ENCODE data around the gene ZNF710.
"Not testable (repeated sequence)": the region's sequence is repeated elsewhere in the genome, so short reads cannot be mapped to it uniquely, and the experiment has no call there.

Gene ZNF710

DNA sequence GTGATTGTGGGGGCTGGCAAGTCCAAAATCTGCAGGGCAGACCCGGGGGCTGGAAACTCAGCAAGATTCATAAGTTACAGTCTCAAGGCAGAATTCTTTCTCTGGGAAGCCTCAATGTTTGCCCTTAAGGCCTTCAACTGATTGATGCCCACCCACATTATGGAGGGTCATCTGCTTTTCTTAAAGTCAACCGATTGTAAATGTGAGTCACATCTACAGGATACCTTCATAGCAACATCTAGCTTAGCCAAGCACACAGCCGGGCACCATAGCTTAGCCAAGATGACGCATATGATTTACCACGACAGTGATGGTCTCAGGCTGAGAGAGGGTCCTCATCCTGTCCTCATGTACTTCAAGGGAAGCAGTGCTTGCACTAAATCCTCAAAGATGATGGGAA lies 57.7 kb downstream of the ZNF710 start:
- DNase-seq (ENCODE audit: low read depth, low spot score): no peak

DNA sequence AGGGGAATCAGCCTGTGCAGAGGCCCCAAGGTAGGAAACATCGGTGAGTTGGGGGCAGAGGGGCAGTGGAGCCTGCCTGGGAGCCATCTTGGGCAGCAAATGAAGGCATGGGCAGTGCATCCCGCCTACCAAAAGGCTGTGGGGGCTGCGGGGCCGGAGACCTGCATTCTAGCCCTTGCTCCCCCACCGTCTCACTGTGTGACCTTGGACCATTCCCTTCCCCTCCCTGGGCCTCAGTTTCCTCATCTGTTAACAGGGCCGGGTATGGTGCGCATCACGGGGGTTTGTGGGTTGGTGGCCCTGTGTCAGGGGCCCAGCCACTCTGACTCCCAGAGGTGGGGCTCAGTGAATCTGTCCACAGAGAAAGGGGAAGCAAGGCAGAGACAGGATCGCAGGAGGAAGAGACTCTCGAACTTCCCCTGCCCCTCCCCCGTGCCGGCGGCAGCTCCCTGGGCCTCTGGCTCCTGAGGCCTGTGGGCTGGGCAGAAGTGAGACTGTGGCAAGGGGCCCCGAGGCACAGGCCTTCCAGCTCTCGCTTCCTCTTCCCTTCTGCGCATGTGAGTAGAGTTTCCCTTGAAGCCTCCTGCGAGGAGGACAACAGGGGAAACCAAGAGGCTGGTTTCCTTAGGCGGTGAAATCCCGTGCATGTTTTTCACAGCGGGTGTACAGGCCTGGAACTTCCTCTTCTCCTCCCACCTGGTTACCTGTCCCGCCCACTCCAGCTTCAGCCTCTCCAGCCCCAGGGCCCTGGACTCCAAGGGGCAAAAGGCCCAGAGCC lies 58.3 kb downstream of the ZNF710 start:
- DNase-seq (ENCODE audit: low read depth, low spot score): peak; percentile 28

DNA sequence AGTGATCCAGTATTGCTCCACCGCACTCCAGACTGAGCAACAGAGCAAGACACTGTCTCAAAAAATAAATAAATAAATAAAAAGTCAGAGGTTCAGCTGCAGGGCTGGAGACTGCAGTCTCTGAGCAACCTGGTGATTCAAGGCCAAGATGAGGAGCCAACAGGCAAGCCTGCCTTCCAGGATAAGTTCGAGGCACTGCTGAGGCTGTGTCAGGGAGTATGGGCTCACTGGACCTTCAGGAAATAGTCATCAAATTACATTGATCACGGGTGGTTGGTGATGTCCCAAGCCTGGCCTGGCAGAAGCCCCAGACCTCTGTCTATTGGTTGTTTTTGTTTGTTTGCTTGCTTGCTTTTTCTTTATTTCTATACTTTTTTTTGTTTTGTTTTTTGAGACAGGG lies 59.7 kb downstream of the ZNF710 start:
- no peak for DNase-seq (ENCODE audit: low read depth, low spot score)

DNA sequence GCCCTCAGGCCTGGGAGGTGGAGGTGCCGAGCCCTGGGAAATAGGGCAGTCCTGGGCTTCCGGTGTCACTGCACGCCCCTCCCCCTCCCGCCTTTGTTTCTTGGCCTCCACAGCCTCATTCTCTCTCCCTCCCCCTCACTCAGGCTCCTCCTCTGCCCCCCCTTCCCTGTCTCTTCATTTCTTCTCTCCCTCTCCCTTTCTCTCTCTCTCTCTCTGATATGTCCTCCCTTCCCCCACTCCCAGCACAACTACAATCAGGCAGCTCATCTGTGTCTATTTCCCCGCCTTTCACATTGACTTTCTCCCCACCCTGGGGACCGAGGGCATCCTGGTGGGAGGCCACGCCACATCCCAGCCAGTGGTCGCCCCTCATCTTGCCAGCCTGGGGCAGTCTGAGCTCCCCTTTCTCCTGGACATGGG lies 60.9 kb downstream of the ZNF710 start:
- DNase-seq (ENCODE audit: low read depth, low spot score): no peak

DNA sequence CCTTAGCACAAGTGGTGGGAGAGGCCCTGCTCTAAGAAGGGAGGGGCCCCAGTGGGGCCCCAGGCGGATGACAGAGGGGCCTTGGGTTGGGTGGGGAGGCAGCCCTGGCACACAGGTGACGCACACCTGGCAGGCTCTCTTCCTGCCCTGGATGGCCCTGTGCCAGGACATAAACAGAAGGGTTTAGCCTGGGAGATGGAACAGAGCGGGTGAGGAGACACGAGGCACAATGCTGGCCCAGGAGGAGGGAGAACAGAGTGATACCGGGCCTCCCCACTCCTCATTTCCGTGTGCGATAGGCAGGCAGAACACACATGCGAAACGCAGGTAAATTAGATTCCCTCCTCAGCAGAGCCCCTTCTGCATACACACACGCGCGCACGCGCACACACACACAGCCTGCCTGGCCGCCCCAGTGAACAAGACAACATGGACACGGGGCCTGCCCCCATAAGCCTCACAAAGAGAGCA lies 61.4 kb downstream of the ZNF710 start:
- no peak for DNase-seq (ENCODE audit: low read depth, low spot score)

DNA sequence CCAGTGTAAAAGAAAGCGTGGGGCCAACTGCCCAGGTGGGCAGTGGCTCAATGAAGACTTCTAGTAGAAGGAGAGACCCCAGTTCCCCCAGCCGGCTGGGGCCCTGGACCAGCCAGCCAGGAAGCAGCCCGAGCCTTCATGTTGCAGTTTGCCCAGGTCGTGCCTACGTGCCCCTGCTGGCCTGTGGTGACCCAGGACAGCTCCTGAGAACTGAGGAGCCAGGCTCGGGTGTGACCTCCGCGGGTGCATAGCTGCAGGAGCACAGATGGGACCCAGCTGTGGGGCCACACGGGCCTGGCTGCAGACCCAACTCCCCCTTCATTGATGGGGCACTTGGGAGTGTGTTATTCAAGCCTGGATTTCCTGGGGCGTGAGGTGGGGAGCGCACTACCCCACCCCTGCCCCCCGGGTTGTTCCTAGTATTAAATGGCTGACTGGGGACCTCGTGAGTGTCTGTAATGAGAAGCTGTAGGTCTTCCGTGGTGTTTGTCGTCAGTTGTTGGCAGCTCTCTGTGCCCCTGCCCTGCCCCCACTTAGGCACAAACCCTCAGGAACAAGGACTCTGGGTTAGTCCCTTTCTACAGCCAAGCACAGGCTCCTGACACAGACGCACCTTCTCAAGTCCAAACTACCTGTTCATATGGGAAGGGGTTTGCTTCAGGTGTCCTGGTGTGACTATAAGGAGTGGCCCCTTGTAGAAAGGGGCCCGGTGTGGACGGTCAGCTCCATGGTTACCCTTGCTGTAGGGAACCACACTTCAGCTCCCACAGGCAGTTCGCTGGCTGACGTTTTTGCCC lies 62.0 kb downstream of the ZNF710 start:
- no peak for DNase-seq (ENCODE audit: low read depth, low spot score)

DNA sequence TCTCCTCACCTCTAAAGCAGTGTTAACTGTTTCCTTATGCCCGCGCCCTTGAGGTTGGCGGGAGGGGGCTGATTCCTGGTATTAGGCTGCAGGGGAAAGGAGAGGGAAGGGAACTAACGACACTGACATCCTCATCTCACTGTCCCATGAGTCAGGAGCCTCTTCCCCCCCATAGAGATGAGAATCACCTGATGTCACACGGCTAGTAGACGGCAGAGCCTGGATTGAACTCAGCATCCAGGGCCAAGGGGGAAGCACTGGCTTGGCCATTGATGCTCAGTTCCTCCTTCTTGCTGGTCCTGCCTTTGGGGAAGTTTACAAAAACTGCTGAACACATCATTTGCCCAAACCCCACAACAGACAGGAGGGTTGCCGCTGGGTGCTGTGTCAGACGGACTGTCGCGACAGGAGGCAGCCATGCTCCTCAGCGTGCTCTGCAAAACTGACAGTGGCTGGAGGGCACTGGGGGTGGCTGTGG lies 62.7 kb downstream of the ZNF710 start:
- DNase-seq (ENCODE audit: low read depth, low spot score): no peak

DNA sequence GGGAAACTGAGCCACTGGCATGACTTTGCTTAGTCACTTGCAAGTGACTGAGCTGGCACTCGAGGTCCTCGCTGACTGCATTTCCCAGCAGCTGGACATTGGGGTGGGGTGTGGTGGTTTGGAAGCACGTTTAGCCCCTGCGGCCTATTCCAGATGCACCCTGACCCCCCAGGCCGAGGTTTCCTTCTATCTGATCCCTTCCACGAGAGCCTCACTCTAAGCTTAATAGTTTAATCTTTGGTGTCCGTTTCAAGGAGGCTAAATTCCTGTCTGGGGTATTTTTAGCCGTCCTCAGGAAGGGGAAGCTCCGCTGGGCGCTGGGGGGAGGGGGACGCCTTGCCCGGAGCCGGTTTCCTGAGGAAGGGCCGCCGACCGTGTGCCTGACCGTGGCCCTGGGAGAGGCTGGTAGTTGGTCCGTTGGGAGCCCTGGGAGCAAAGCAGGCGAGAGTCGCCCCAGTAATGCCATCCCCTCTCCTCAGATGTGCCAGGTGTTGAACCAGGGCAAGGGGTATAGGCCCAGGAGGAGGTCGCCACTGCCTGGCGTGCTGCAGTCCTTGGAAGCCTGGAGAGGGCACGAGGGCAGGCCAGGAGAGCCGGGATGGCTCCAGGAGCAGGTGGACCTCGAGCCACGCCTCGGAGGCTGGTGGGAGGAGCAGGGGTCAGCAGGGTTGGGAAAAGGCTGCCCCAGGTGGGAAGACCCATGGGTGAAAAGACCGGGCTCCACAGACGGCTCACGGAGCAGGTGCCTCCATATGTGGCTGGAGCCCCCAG lies 64.0 kb downstream of the ZNF710 start:
- DNase-seq (ENCODE audit: low read depth, low spot score): no peak

DNA sequence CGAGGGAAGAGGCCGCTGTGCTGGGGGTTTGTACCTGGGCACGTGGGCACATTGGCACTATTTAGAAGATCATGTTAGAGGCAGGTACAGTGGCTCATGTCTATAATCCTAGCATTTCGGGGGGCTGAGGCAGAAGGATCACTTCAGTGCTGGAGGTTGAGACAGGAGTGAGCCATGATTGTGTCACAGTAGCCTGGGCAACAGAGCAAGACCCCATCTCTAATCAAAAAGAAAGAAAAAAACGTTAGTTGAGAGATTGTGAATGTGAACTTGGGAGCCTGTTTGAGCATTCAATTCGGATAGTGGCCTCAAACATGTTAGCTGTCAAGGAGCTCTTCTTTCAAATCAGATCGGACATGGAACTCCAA lies 64.5 kb downstream of the ZNF710 start:
- DNase-seq (ENCODE audit: low read depth, low spot score): no peak

DNA sequence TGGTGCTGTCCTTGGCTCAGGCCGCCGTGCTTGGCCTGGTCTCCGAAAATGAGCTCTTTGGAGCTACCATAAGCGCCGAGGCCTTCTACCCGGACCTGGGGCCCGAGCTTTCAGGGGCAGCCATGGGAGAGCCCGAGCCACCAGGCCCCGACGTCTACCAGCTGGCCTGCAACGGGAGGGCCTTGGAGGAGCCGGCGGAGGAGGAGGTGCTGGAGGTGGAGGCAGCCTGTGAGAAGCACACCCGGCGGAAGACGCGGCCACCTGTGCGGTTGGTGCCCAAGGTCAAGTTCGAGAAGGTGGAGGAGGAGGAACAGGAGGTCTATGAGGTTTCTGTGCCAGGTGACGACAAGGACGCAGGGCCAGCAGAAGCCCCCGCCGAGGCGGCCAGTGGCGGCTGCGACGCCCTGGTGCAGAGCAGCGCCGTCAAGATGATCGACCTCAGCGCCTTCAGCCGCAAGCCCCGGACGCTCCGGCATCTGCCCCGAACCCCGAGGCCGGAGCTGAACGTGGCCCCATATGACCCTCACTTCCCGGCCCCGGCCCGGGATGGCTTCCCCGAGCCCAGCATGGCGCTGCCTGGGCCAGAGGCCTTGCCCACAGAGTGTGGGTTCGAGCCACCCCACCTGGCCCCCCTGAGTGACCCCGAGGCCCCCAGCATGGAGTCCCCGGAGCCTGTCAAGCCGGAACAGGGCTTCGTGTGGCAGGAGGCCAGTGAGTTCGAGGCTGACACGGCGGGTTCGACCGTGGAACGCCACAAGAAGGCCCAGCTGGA lies 66.2 kb downstream of the ZNF710 start:
- DNase-seq (ENCODE audit: low read depth, low spot score): no peak

DNA sequence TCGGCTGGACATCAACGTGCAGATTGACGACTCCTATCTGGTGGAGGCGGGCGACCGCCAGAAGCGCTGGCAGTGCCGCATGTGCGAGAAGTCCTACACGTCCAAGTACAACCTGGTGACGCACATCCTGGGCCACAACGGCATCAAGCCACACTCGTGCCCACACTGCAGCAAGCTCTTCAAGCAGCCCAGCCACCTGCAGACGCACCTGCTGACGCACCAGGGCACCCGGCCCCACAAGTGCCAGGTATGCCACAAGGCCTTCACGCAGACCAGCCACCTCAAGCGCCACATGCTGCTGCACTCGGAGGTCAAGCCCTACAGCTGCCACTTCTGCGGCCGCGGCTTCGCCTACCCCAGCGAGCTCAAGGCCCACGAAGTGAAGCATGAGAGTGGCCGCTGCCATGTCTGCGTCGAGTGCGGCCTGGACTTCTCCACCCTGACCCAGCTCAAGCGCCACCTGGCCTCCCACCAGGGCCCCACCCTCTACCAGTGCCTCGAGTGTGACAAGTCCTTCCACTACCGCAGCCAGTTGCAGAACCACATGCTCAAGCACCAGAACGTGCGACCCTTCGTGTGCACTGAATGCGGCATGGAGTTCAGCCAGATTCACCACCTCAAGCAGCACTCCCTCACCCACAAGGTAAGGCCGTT lies 67.0 kb downstream of the ZNF710 start:
- DNase-seq (ENCODE audit: low read depth, low spot score): no peak

DNA sequence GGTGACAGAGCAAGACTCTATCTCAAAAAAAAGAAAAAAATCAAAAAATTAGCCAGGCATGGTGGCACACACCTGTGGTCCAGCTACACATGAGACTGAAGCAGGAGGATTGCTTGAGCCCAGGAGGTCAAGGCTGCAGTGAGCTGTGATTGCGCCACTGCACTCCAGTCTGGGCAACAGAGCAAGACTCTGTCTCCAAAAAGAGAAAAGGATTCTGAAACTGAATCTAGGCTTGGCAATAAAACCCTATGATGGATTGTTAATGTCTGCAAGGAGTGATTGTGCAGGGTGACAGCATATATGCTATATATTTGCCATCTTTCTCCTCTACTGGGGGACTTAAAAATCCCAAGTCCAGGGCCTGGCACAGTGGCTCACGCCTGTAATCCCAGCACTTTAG lies 69.5 kb downstream of the ZNF710 start:
- DNase-seq (ENCODE audit: low read depth, low spot score): not testable (repeated sequence)

DNA sequence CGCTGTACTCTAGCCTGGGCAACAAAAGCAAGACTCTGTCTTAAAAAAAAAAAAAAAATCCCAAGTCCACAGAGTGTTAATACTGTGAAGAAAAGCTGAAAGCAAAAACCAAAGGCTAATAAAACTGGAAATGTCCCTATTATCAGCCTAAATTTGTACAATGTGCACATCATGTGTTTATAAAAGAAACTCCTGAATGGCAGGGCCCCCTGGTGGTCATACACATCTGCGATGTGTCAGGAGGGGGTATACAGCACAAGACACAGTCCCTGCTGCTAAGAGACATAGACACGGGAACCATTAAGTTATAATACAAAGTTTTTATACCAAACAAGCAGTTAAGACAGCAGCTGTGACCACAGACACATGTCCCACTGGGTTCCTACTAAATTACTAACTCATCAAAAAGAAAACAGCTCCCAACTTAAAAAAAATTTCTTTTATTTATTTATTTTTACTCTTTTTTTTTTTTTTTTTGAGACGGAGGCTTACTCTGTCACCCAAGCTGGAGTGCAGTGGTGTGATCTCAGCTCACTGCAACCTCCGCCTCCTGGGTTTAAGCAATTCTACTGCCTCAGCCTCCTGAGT lies 70.2 kb downstream of the ZNF710 start:
- peak; percentile 49 for DNase-seq (ENCODE audit: low read depth, low spot score)

DNA sequence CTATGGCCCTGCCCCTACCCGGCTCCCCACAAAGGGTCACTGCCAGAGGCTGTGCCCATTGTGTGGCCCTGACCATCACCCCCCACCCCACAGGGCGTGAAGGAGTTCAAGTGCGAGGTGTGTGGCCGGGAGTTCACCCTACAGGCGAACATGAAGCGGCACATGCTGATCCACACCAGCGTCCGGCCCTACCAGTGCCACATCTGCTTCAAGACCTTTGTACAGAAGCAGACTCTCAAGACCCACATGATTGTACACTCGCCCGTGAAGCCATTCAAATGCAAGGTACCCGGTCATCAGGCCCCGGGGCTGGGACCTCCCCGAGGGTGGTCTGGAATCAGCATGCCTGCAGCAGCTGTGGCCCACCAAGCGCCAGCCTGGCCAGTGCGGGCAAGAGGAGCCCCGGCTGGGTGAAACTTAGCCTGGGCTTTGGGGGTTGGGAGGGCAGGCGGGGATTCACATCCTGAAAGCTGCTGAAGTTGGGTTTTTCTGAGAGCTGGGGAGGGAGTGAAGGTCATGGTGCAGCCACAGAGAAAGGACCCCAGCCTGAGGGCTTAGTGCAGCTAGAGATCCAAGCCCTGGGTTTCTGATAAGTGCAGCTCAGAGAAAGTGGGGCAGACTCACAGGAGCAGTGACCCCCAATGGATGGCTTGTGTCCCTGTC lies 72.0 kb downstream of the ZNF710 start:
- DNase-seq (ENCODE audit: low read depth, low spot score): no peak

DNA sequence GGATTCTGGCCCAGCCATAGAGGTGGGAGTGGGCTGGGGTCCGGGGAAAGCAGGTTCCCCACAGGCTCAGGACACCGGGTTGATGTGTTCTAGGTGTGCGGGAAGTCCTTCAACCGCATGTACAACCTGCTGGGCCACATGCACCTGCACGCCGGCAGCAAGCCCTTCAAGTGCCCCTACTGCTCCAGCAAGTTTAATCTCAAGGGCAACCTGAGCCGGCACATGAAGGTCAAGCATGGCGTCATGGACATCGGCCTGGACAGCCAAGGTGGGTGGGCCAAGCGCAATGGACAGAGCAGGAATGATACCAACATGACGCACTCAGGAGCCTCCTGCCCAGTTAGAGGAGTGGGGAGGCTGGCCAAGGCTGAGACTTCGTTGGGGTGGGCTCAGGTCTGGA lies 72.9 kb downstream of the ZNF710 start:
- no peak for DNase-seq (ENCODE audit: low read depth, low spot score)

DNA sequence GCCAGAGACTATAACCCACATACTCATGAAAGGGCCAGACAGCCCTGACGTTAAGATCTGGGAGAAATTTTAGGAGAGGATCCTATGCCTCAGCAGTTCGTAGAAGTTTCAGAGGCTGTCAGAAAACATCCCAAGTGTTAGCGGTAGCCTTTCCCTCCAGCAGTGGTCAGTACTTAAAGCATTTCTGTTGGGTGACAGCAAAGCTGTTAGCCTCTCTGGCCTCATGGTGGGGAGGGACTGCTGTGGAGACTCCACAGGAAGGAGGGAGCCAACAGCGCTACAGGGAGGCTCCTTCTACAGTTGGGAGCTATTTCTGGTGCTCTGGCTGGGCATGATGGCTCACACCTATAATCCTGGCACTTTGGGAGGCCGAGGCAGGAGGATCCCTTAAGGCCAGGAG lies 73.8 kb downstream of the ZNF710 start:
- no peak for DNase-seq (ENCODE audit: low read depth, low spot score)

DNA sequence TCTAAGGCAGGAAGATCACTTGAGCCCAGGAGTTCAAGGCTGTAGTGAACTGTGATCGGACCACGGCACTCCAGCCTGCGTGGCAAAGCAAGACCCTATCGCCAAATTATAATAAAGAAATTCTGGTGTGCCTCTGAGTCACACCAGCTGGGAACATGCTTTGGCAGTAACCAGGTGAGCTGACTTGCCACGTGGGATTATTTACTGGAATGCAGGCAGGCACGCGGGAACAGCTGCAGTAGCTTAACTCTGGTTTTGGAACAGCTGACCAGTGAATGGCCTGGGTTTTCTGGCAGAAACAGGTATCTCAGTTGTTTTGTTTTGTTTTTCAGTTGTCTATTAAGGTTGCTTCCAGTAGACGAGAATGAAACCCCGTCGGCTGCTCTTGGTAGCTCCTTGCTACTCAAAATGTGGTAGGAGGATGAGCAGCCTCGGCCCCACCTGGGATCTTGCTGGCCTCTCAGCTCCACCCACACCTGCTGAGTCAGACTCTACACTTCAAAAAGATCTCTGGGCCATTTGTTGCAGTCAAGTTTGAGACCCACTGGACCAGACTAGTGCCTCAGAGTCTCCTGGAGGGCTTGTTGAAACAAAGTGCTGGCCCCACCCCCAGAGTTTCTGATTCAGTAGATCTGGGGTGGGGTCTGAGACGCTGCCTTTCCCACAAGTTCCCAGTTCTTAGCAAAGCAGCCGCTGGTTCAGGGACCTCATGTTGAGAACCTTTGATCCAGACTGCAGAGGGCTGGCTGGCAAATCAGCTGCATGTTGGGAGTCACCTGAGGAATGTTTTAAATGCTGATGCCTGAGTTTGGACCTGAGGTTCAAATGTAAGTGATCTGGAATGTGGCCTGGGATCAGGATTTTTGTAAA lies 74.5 kb downstream of the ZNF710 start:
- no peak for DNase-seq (ENCODE audit: low read depth, low spot score)

DNA sequence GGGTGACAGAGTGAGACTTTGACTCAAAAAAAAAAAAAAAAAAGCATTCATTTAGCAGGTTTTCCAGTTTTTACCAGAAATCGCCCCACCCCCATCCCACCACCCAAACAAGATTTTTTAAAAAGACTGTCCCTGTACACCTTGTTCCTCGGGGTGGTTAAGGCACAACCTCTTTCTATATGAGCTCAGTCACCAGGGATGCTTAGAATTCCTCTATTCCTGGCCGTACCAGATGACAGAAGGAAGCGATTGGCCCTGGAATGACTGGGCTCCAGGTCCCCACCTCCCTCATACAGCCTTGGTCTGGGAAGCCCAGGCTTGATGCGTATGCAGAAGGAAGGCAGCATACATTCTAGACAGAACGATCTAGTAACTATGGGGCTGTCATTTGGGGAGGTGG lies 75.6 kb downstream of the ZNF710 start:
- DNase-seq (ENCODE audit: low read depth, low spot score): no peak

DNA sequence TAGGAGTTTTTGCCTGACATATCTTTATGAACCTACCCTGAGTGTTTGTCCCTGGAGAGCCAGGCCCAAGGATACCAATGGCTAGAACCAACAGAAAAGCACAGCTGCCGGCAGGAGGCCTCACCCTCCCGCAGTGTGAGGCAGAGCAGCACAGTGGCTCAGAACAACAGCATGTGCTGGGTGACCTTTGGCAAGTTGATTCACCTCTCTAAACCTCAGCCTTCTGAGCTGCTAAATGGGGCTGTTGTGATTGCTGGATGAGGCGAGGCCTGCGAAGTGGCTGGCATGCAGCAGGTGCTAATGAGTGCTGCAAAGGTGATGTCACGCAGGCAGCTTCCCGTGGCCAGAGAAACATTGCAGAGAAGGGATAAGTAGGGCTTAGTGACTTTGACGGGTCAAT lies 77.8 kb downstream of the ZNF710 start:
- no peak for DNase-seq (ENCODE audit: low read depth, low spot score)

All from activated naive CD8-positive, alpha-beta T cell treated with anti-CD3 and anti-CD28 coated beads, Interleukin-2, amount 50 U/mL, for 16 hours (primary cell).